Activated CD4-positive, alpha-beta T cell treated with anti-CD3 and anti-CD28 coated beads for 36 hours (primary cell): ENCODE data around the gene CDK5RAP2. TPM values are rescaled to one million over a fixed set of nuclear protein-coding genes. Genes with fewer than 3 reads are reported as not detected.

ENCODE experiments used
- ATAC-seq: fragments of 200-7000 bp; cut with Tn5 transposase; one replicate; pipeline ENCODE4 v1.10.0; 2021; ENCODE audit warnings: mild to moderate bottlenecking, moderate library complexity
- CTCF ChIA-PET: fragments of 350-600 bp; sonication (Branson Sonifier 250); formaldehyde crosslinking; loops from one replicate; lab custom pipeline; 2021; ENCODE audit warnings: antibody characterized with exemption; lab: Charles Lee
- POLR2A ChIA-PET: fragments of 350-600 bp; sonication (Branson Sonifier 250); formaldehyde crosslinking; loops from one replicate; lab custom pipeline; 2021; ENCODE audit warnings: antibody characterized with exemption, inconsistent platforms; lab: Charles Lee
- DNase-seq: peaks from one replicate; pipeline ENCODE4 v3.0.0-alpha.2; 2020
- H3K27ac Mint-ChIP-seq: one replicate; pipeline ENCODE4 v1.8.0; 2021; ENCODE audit warnings: mixed read lengths
- H3K27me3 Mint-ChIP-seq: one replicate; pipeline ENCODE4 v1.8.0; 2021; ENCODE audit warnings: mixed read lengths
- H3K36me3 Mint-ChIP-seq: one replicate; pipeline ENCODE4 v1.8.0; 2021; ENCODE audit warnings: low read depth, mixed read lengths
- H3K4me1 Mint-ChIP-seq: one replicate; pipeline ENCODE4 v1.8.0; 2021; ENCODE audit warnings: mixed read lengths
- H3K4me3 Mint-ChIP-seq: one replicate; pipeline ENCODE4 v1.8.0; 2021; ENCODE audit warnings: mild to moderate bottlenecking, moderate library complexity, mixed read lengths
- H3K9me3 Mint-ChIP-seq: one replicate; pipeline ENCODE4 v1.8.0; 2021; ENCODE audit warnings: low read depth, mixed read lengths
- intact Hi-C, 2 experiments: fragments of 100-400 bp; cut with DNase I in 1 of 2; cut with micrococcal nuclease in 1 of 2; formaldehyde crosslinking; loops; one replicate each; pipeline versions ENCODE4 v1.14.2 to v1.15.1; 2022 to 2024; cut with DNase I, micrococcal nuclease
- total RNA-seq, 2 experiments: library from RNA; stranded (reverse); gene quantifications; one replicate each; pipeline ENCODE4 v1.2.3, GENCODE V29; 2021

Gene CDK5RAP2
- total RNA-seq, 2 experiments from 2014 or later, result 68.8 to 85.8 TPM

GRCh38 chr9:120616966-120617935 lies 37.3 kb upstream of the CDK5RAP2 start:
- ATAC-seq, result no peak
- intact Hi-C loops, result loop anchor here (5.0 to 10.0 kb wide), 4 partner anchors 95 to 448 kb away; partner anchors contain the start of gene MEGF9 (in 1 of the 2)
- Mint-ChIP-seq H3K36me3 (no peaks in the 10 kb centered on the region), H3K27ac (no peak overlapping the region), H3K27me3 (no peaks in the 10 kb centered on the region), H3K4me3 (no peak overlapping the region), H3K9me3 (no peaks in the 10 kb centered on the region), H3K4me1 (peaks cover 5% of the 10 kb centered on the region)
- DNase-seq, result no peak
- CTCF ChIA-PET, result interaction anchor here (0.6 to 1.7 kb wide), 4 partner anchors 9 to 94 kb away, joined by 3 to 5 read pairs (median 4); no protein-coding TSS in a partner anchor
- POLR2A ChIA-PET, result interaction anchor here (0.6 kb wide), 1 partner anchor 29 kb away, joined by 3 read pairs; no protein-coding TSS in a partner anchor

GRCh38 chr9:120612218-120612617 lies 32.3 kb upstream of the CDK5RAP2 start:
- H3K4me1 Mint-ChIP-seq, result no peaks in the 10 kb centered on the region
- H3K36me3 Mint-ChIP-seq, result peaks cover 4% of the 10 kb centered on the region
- DNase-seq, result no peak
- POLR2A ChIA-PET, result interaction anchor here (0.7 kb wide), 1 partner anchor 20 kb away, joined by 4 read pairs; no protein-coding TSS in a partner anchor
- no peaks in the 10 kb centered on the region for H3K9me3 Mint-ChIP-seq
- ATAC-seq, result no peak
- H3K27me3 Mint-ChIP-seq, result no peaks in the 10 kb centered on the region
- intact Hi-C loops, result loop anchor here in 1 of 2 experiments (10.0 kb wide), 1 partner anchor 453 kb away; no protein-coding TSS in a partner anchor
- H3K4me3 Mint-ChIP-seq, result no peak overlapping the region
- CTCF ChIA-PET, result interaction anchor here (1.0 to 2.7 kb wide), 4 partner anchors 8 to 105 kb away, joined by 3 to 11 read pairs (median 3); no protein-coding TSS in a partner anchor
- no peak overlapping the region for H3K27ac Mint-ChIP-seq

GRCh38 chr9:120611690-120612068 lies 31.7 kb upstream of the CDK5RAP2 start:
- Mint-ChIP-seq H3K36me3 (peaks cover 4% of the 10 kb centered on the region), H3K27ac (no peak overlapping the region), H3K27me3 (no peaks in the 10 kb centered on the region), H3K9me3 (no peaks in the 10 kb centered on the region), H3K4me3 (no peak overlapping the region), H3K4me1 (no peaks in the 10 kb centered on the region)
- ATAC-seq, result no peak
- no peak for DNase-seq
- intact Hi-C loops, result loop anchor here in 1 of 2 experiments (10.0 kb wide), 1 partner anchor 453 kb away; no protein-coding TSS in a partner anchor
- POLR2A ChIA-PET, result no interaction called here
- CTCF ChIA-PET, result interaction anchor here (0.6 to 2.7 kb wide), 6 partner anchors 8 to 234 kb away, joined by 3 to 11 read pairs (median 3); no protein-coding TSS in a partner anchor

GRCh38 chr9:120610975-120611689 lies 31.2 kb upstream of the CDK5RAP2 start:
- no peaks in the 10 kb centered on the region for H3K27me3 Mint-ChIP-seq
- DNase-seq (no peak), ATAC-seq (no peak)
- CTCF ChIA-PET, result interaction anchor here (0.6 to 2.7 kb wide), 9 partner anchors 9 to 234 kb away, joined by 3 to 11 read pairs (median 3); no protein-coding TSS in a partner anchor
- H3K27ac Mint-ChIP-seq, result no peak overlapping the region
- peaks cover 4% of the 10 kb centered on the region for H3K36me3 Mint-ChIP-seq
- H3K9me3 Mint-ChIP-seq, result no peaks in the 10 kb centered on the region
- H3K4me1 Mint-ChIP-seq, result no peaks in the 10 kb centered on the region
- intact Hi-C loops, result loop anchor here in 1 of 2 experiments (10.0 kb wide), 1 partner anchor 454 kb away; no protein-coding TSS in a partner anchor
- POLR2A ChIA-PET, result interaction anchor here (0.5 kb wide), 2 partner anchors 18 to 217 kb away, joined by 3 read pairs; no protein-coding TSS in a partner anchor
- no peak overlapping the region for H3K4me3 Mint-ChIP-seq

GRCh38 chr9:120609636-120610035 lies 29.7 kb upstream of the CDK5RAP2 start:
- Mint-ChIP-seq H3K4me1 (no peaks in the 10 kb centered on the region), H3K36me3 (peaks cover 13% of the 10 kb centered on the region), H3K4me3 (no peak overlapping the region), H3K27me3 (no peaks in the 10 kb centered on the region), H3K9me3 (no peaks in the 10 kb centered on the region), H3K27ac (no peak overlapping the region)
- CTCF ChIA-PET, result interaction anchor here (1.1 to 2.7 kb wide), 2 partner anchors 10 to 13 kb away, joined by 3 to 11 read pairs; no protein-coding TSS in a partner anchor
- POLR2A ChIA-PET, result no interaction called here
- DNase-seq (no peak), ATAC-seq (no peak)
- intact Hi-C loops, result loop anchor here in 1 of 2 experiments (10.0 kb wide), 1 partner anchor 455 kb away; no protein-coding TSS in a partner anchor

- no peak for DNase-seq
- Mint-ChIP-seq H3K27ac (no peak overlapping the region), H3K4me3 (no peak overlapping the region), H3K36me3 (peaks cover 13% of the 10 kb centered on the region), H3K9me3 (no peaks in the 10 kb centered on the region), H3K4me1 (no peaks in the 10 kb centered on the region), H3K27me3 (no peaks in the 10 kb centered on the region)
- intact Hi-C loops, result no loop called here
- ChIA-PET CTCF (no interaction called here), POLR2A (no interaction called here)
- no peak for ATAC-seq
Observed at GRCh38 chr9:120608421-120608820, 28.5 kb upstream of the CDK5RAP2 start.

GRCh38 chr9:120603591-120603990 lies 23.6 kb upstream of the CDK5RAP2 start:
- Mint-ChIP-seq H3K27ac (no peak overlapping the region), H3K4me3 (no peak overlapping the region), H3K4me1 (no peaks in the 10 kb centered on the region), H3K27me3 (no peaks in the 10 kb centered on the region), H3K9me3 (no peaks in the 10 kb centered on the region), H3K36me3 (peaks cover 9% of the 10 kb centered on the region)
- intact Hi-C loops, result no loop called here
- ATAC-seq (no peak), DNase-seq (no peak)
- ChIA-PET CTCF (interaction anchor here (0.6 to 1.1 kb wide), 3 partner anchors 11 to 21 kb away, joined by 3 to 4 read pairs (median 3); no protein-coding TSS in a partner anchor), POLR2A (no interaction called here)

- Mint-ChIP-seq H3K4me3 (no peak overlapping the region), H3K27ac (no peak overlapping the region), H3K36me3 (peaks cover 9% of the 10 kb centered on the region), H3K27me3 (no peaks in the 10 kb centered on the region), H3K4me1 (no peaks in the 10 kb centered on the region), H3K9me3 (no peaks in the 10 kb centered on the region)
- DNase-seq (no peak), ATAC-seq (no peak)
- CTCF ChIA-PET, result interaction anchor here (0.6 to 1.1 kb wide), 3 partner anchors 12 to 22 kb away, joined by 3 to 4 read pairs (median 3); no protein-coding TSS in a partner anchor
- intact Hi-C loops, result no loop called here
- POLR2A ChIA-PET, result no interaction called here
Observed at GRCh38 chr9:120603010-120603409, 23.0 kb upstream of the CDK5RAP2 start.

GRCh38 chr9:120593955-120594277 lies 13.9 kb upstream of the CDK5RAP2 start:
- no peak for DNase-seq
- Mint-ChIP-seq H3K4me1 (no peaks in the 10 kb centered on the region), H3K4me3 (no peak overlapping the region), H3K27me3 (no peaks in the 10 kb centered on the region), H3K9me3 (no peaks in the 10 kb centered on the region), H3K27ac (no peak overlapping the region), H3K36me3 (no peaks in the 10 kb centered on the region)
- ChIA-PET CTCF (no interaction called here), POLR2A (interaction anchor here (0.7 kb wide), 1 partner anchor 17 kb away, joined by 3 read pairs; no protein-coding TSS in a partner anchor)
- ATAC-seq, result no peak
- intact Hi-C loops, result no loop called here

- Mint-ChIP-seq H3K27ac (no peak overlapping the region), H3K9me3 (no peaks in the 10 kb centered on the region), H3K27me3 (no peaks in the 10 kb centered on the region), H3K4me1 (no peaks in the 10 kb centered on the region), H3K4me3 (no peak overlapping the region), H3K36me3 (no peaks in the 10 kb centered on the region)
- CTCF ChIA-PET, result interaction anchor here (0.7 kb wide), 2 partner anchors 11 to 12 kb away, joined by 3 read pairs; no protein-coding TSS in a partner anchor
- DNase-seq, result no peak
- POLR2A ChIA-PET, result interaction anchor here (0.7 kb wide), 1 partner anchor 17 kb away, joined by 3 read pairs; no protein-coding TSS in a partner anchor
- intact Hi-C loops, result no loop called here
- no peak for ATAC-seq
Observed at GRCh38 chr9:120593250-120593954, 13.4 kb upstream of the CDK5RAP2 start.
